Activated CD4-positive, alpha-beta T cell treated with anti-CD3 and anti-CD28 coated beads for 36 hours (primary cell): ENCODE data around the gene GPX3. TPM values are rescaled to one million over a fixed set of nuclear protein-coding genes. Genes with fewer than 3 reads are reported as not detected.

Experiments used
- ATAC-seq: fragments of 200-7000 bp; cut with Tn5 transposase; one replicate; pipeline ENCODE4 v1.10.0; 2021; ENCODE audit warnings: mild to moderate bottlenecking, moderate library complexity
- CTCF ChIA-PET: fragments of 350-600 bp; sonication (Branson Sonifier 250); formaldehyde crosslinking; loops from one replicate; lab custom pipeline; 2021; ENCODE audit warnings: antibody characterized with exemption; lab: Charles Lee
- POLR2A ChIA-PET: fragments of 350-600 bp; sonication (Branson Sonifier 250); formaldehyde crosslinking; loops from one replicate; lab custom pipeline; 2021; ENCODE audit warnings: antibody characterized with exemption, inconsistent platforms; lab: Charles Lee
- DNase-seq: peaks from one replicate; pipeline ENCODE4 v3.0.0-alpha.2; 2020
- H3K27ac Mint-ChIP-seq: one replicate; pipeline ENCODE4 v1.8.0; 2021; ENCODE audit warnings: mixed read lengths
- H3K27me3 Mint-ChIP-seq: one replicate; pipeline ENCODE4 v1.8.0; 2021; ENCODE audit warnings: mixed read lengths
- H3K36me3 Mint-ChIP-seq: one replicate; pipeline ENCODE4 v1.8.0; 2021; ENCODE audit warnings: low read depth, mixed read lengths
- H3K4me1 Mint-ChIP-seq: one replicate; pipeline ENCODE4 v1.8.0; 2021; ENCODE audit warnings: mixed read lengths
- H3K4me3 Mint-ChIP-seq: one replicate; pipeline ENCODE4 v1.8.0; 2021; ENCODE audit warnings: mild to moderate bottlenecking, moderate library complexity, mixed read lengths
- H3K9me3 Mint-ChIP-seq: one replicate; pipeline ENCODE4 v1.8.0; 2021; ENCODE audit warnings: low read depth, mixed read lengths
- intact Hi-C, 2 experiments: fragments of 100-400 bp; cut with DNase I in 1 of 2; cut with micrococcal nuclease in 1 of 2; formaldehyde crosslinking; loops; one replicate each; pipeline versions ENCODE4 v1.14.2 to v1.15.1; 2022 to 2024; cut with DNase I, micrococcal nuclease
- total RNA-seq, 2 experiments: library from RNA; stranded (reverse); gene quantifications; one replicate each; pipeline ENCODE4 v1.2.3, GENCODE V29; 2021

The GPX3 gene
- total RNA-seq, 2 experiments from 2014 or later, result not detected

GRCh38 chr5:151047814-151048425, 27.5 kb downstream of the GPX3 start:
- POLR2A ChIA-PET, result no interaction called here
- Mint-ChIP-seq H3K36me3 (peaks cover 82% of the 10 kb centered on the region), H3K27me3 (no peaks in the 10 kb centered on the region), H3K4me1 (peaks cover 5% of the 10 kb centered on the region), H3K9me3 (no peaks in the 10 kb centered on the region), H3K27ac (no peak overlapping the region), H3K4me3 (no peak overlapping the region)
- ATAC-seq (peak; percentile 76), DNase-seq (peak; percentile 53)
- CTCF ChIA-PET, result interaction anchor here (0.6 to 8.3 kb wide), 20 partner anchors 11 to 519 kb away, joined by 3 to 234 read pairs (median 3); no protein-coding TSS in a partner anchor
- intact Hi-C loops, result loop anchor here in 1 of 2 experiments (5.0 kb wide), 1 partner anchor 486 kb away; no protein-coding TSS in a partner anchor

DNA sequence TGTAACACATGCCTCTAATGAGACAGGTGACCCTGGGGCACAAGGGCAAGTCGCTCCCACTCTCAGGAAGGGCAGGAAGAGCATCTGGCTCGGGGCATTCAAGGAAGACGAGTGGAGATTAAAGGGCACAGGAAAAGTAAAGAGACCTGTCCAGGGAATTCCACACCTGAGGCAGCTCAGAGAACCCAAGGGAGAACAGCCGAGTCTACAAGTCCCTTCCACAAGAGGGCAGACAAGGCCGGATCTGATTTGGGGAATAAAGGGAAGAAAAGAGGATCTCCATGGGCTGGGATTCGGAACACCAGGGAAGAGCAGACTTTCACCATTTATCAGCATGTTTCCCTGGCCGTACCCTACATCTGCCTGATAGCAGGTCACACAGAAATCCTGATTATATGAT, 28.1 kb downstream of the GPX3 start:
- no peak for DNase-seq
- no peak overlapping the region for H3K4me3 Mint-ChIP-seq
- no peaks in the 10 kb centered on the region for H3K9me3 Mint-ChIP-seq
- H3K27ac Mint-ChIP-seq, result peak overlapping the region; percentile 9
- H3K36me3 Mint-ChIP-seq, result peaks cover 83% of the 10 kb centered on the region
- CTCF ChIA-PET, result interaction anchor here (0.7 to 8.3 kb wide), 19 partner anchors 10 to 520 kb away, joined by 3 to 234 read pairs (median 3); no protein-coding TSS in a partner anchor
- H3K4me1 Mint-ChIP-seq, result peaks cover 5% of the 10 kb centered on the region
- POLR2A ChIA-PET, result no interaction called here
- intact Hi-C loops, result loop anchor here in 1 of 2 experiments (5.0 kb wide), 1 partner anchor 486 kb away; no protein-coding TSS in a partner anchor
- ATAC-seq, result no peak
- no peaks in the 10 kb centered on the region for H3K27me3 Mint-ChIP-seq

DNA sequence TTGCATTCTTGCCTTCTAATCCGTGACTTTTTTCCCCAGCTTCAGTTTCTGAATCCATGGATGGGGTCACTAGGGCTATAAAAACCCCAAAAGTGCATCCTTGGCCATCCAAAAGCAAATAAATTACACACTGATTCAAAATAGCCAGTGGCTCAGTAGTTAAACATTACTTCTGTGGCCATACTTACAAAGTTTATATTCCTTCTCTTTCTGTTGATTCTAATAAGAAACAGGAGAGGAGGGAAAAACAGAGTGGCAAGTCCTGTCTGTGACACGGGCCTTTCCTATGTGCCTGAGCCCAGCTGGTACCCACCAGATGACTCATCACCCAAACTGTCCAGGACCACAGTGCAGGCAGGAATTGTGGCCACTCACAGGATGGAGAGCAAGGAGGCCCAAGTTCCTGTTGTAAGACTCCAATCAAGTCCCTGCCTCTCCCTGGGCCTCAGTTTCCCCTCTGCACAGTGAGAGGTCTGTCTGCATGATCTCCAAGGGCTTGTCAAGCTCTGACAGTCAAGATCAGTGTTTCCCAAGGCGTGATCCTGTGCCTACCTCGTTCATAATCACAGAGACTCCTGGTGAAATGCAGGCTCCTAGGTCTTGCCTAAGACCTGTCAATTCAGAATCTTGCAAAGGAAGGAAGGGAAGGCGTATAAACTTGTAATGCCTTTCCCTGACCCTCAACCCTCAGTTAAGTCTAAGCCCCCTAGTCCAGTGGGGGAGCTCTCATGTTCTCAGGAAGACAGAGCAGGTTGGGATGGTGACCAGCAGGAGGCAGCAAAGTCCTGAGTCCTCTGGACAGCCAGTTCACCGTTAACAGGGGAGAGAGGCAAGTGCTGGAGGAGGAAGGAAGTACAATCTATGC, 30.9 kb downstream of the GPX3 start:
- peak; percentile 82 for DNase-seq
- no peaks in the 10 kb centered on the region for H3K9me3 Mint-ChIP-seq
- H3K4me1 Mint-ChIP-seq, result peaks cover 5% of the 10 kb centered on the region
- POLR2A ChIA-PET, result interaction anchor here (0.5 kb wide), 1 partner anchor 75 kb away, joined by 3 read pairs; no protein-coding TSS in a partner anchor
- peak; percentile 84 for ATAC-seq
- intact Hi-C loops, result loop anchor here (1.0 to 5.0 kb wide), 3 partner anchors 36 to 113 kb away; no protein-coding TSS in a partner anchor
- H3K36me3 Mint-ChIP-seq, result peaks cover 87% of the 10 kb centered on the region
- CTCF ChIA-PET, result interaction anchor here (0.6 to 8.3 kb wide), 31 partner anchors 10 to 521 kb away, joined by 3 to 234 read pairs (median 4); no protein-coding TSS in a partner anchor
- H3K27ac Mint-ChIP-seq, result no peak overlapping the region
- H3K27me3 Mint-ChIP-seq, result no peaks in the 10 kb centered on the region
- no peak overlapping the region for H3K4me3 Mint-ChIP-seq

DNA sequence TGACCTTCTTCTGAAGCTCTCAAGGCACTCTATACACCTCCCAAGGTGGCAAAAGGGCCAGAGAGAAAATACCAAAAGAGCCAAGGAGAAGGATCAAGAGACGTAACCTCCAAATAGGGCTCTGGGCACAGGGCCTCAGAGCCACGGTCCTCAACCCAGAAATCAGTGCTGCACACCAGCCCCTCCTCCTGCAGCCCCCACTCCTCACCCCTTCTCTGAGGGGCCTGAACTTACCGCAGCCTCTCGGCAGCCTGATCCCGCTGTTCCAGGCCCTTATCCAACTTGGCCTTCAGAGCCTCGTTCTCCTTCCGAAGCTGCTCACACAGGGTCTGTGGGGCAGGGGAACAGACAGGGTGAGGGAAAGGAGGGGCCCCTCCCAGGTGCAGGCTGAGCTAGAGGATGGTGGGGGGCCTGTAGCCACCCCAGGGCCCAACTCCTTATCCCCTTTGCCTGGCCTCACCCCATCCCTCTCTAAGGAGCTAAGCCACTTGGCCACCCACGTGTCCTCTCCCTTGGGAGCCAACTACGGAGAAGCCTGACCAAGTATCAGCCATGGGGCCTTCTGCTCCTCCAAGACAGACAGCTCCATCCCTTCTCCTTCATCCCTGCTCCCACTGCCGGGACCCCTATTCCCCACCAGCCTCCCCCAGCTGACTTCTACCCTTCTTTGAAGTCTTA, 31.7 kb downstream of the GPX3 start:
- H3K4me3 Mint-ChIP-seq, result no peak overlapping the region
- ATAC-seq (no peak), DNase-seq (no peak)
- H3K4me1 Mint-ChIP-seq, result peaks cover 5% of the 10 kb centered on the region
- no peaks in the 10 kb centered on the region for H3K9me3 Mint-ChIP-seq
- ChIA-PET POLR2A (no interaction called here), CTCF (interaction anchor here (0.6 to 8.3 kb wide), 29 partner anchors 9 to 262 kb away, joined by 3 to 234 read pairs (median 4); no protein-coding TSS in a partner anchor)
- intact Hi-C loops, result loop anchor here (1.0 to 5.0 kb wide), 3 partner anchors 35 to 112 kb away; no protein-coding TSS in a partner anchor
- H3K27me3 Mint-ChIP-seq, result no peaks in the 10 kb centered on the region
- peaks cover 90% of the 10 kb centered on the region for H3K36me3 Mint-ChIP-seq
- H3K27ac Mint-ChIP-seq, result no peak overlapping the region

- intact Hi-C loops, result loop anchor here in 1 of 2 experiments (5.0 kb wide), 1 partner anchor 34 kb away; no protein-coding TSS in a partner anchor
- POLR2A ChIA-PET, result no interaction called here
- Mint-ChIP-seq H3K27me3 (no peaks in the 10 kb centered on the region), H3K4me1 (peaks cover 5% of the 10 kb centered on the region), H3K36me3 (peaks cover 90% of the 10 kb centered on the region), H3K9me3 (no peaks in the 10 kb centered on the region), H3K27ac (no peak overlapping the region), H3K4me3 (no peak overlapping the region)
- CTCF ChIA-PET, result interaction anchor here (0.6 to 8.3 kb wide), 17 partner anchors 10 to 115 kb away, joined by 3 to 234 read pairs (median 4); no protein-coding TSS in a partner anchor
- DNase-seq (no peak), ATAC-seq (no peak)
Measured at GRCh38 chr5:151052836-151053235, 32.4 kb downstream of the GPX3 start.

DNA sequence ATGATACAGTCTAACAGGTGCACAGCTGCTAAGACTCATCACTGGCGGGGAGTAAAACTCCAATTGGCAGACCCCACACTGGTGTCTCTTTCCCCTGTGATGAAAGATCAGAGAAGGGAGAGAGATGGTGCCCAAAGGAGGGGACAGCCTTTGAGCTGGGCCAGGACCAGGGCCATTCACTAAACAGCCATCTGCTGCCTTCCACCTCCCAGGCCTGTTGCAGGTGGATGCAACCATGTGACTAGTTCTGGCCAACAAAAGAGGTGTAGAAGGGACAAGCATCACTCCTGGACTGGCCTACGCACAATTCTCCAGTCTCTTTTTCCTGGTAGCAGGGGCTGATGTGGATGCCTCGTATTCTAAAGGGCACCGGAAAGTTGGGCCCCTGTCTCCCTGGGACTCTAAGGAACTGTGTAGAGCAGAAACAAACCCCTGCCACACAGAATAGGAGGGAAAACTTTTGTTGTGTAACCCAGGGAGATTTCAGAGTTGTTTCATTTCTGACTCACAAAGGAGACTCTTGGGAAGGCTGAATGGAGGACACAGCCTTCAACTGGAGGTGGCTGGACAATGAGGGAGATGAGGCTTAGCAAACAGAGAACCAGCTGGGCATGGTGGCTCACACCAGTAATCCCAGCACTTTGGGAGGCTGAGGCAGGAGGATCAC, 33.5 kb downstream of the GPX3 start:
- H3K36me3 Mint-ChIP-seq, result peaks cover 89% of the 10 kb centered on the region
- ChIA-PET POLR2A (no interaction called here), CTCF (interaction anchor here (1.5 to 8.3 kb wide), 2 partner anchors 60 to 111 kb away, joined by 5 to 234 read pairs; no protein-coding TSS in a partner anchor)
- peak overlapping the region; percentile 51 for H3K27ac Mint-ChIP-seq
- no peaks in the 10 kb centered on the region for H3K9me3 Mint-ChIP-seq
- peaks cover 7% of the 10 kb centered on the region for H3K4me1 Mint-ChIP-seq
- H3K27me3 Mint-ChIP-seq, result no peaks in the 10 kb centered on the region
- no peak overlapping the region for H3K4me3 Mint-ChIP-seq
- ATAC-seq (no peak), DNase-seq (no peak)
- intact Hi-C loops, result loop anchor here in 1 of 2 experiments (5.0 kb wide), 1 partner anchor 33 kb away; no protein-coding TSS in a partner anchor

DNA sequence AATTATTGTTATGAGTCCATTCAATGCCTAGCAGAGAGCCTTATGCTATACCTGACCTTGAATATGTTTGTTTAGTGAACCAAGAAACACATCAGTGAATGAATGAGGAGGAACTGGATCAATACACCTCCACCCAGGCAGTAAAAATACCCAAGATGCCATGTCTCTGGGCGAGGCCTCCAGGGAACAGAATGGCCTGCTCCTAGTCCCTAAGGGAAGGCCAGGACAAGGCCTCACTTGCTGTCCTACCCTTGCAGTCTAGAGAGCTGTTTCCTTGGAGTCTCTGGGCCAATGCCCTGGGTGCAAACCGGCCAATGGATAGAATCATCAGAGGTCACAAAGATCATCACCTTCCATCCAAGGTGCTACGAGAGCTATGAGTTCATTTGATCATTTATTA, 34.3 kb downstream of the GPX3 start:
- Mint-ChIP-seq H3K4me1 (peaks cover 15% of the 10 kb centered on the region), H3K27me3 (no peaks in the 10 kb centered on the region), H3K27ac (no peak overlapping the region), H3K4me3 (no peak overlapping the region), H3K36me3 (peaks cover 89% of the 10 kb centered on the region), H3K9me3 (no peaks in the 10 kb centered on the region)
- DNase-seq (no peak), ATAC-seq (no peak)
- POLR2A ChIA-PET, result interaction anchor here (0.7 kb wide), 1 partner anchor 592 kb away, joined by 3 read pairs; no protein-coding TSS in a partner anchor
- CTCF ChIA-PET, result interaction anchor here (1.5 kb wide), 1 partner anchor 110 kb away, joined by 5 read pairs; no protein-coding TSS in a partner anchor
- intact Hi-C loops, result loop anchor here in 1 of 2 experiments (5.0 kb wide), 1 partner anchor 33 kb away; no protein-coding TSS in a partner anchor

- ATAC-seq, result no peak
- CTCF ChIA-PET, result interaction anchor here (1.5 kb wide), 1 partner anchor 110 kb away, joined by 5 read pairs; no protein-coding TSS in a partner anchor
- H3K4me3 Mint-ChIP-seq, result no peak overlapping the region
- no peaks in the 10 kb centered on the region for H3K27me3 Mint-ChIP-seq
- POLR2A ChIA-PET, result interaction anchor here (0.7 kb wide), 1 partner anchor 593 kb away, joined by 3 read pairs; no protein-coding TSS in a partner anchor
- H3K27ac Mint-ChIP-seq, result no peak overlapping the region
- no peaks in the 10 kb centered on the region for H3K9me3 Mint-ChIP-seq
- intact Hi-C loops, result no loop called here
- peaks cover 21% of the 10 kb centered on the region for H3K4me1 Mint-ChIP-seq
- no peak for DNase-seq
- H3K36me3 Mint-ChIP-seq, result peaks cover 89% of the 10 kb centered on the region
Measured at GRCh38 chr5:151055336-151055735, 34.9 kb downstream of the GPX3 start.

- ATAC-seq (no peak), DNase-seq (no peak)
- peaks cover 34% of the 10 kb centered on the region for H3K4me1 Mint-ChIP-seq
- H3K9me3 Mint-ChIP-seq, result no peaks in the 10 kb centered on the region
- ChIA-PET CTCF (interaction anchor here (0.6 to 4.5 kb wide), 4 partner anchors 8 to 95 kb away, joined by 3 to 25 read pairs (median 11); no protein-coding TSS in a partner anchor), POLR2A (no interaction called here)
- H3K36me3 Mint-ChIP-seq, result peaks cover 93% of the 10 kb centered on the region
- intact Hi-C loops, result no loop called here
- no peak overlapping the region for H3K4me3 Mint-ChIP-seq
- H3K27me3 Mint-ChIP-seq, result no peaks in the 10 kb centered on the region
- H3K27ac Mint-ChIP-seq, result no peak overlapping the region
Measured at GRCh38 chr5:151056379-151057325, 36.3 kb downstream of the GPX3 start.
